Progenitor cell of endocrine pancreas (in vitro differentiated cells): ENCODE measurements around the gene PON3. TPM values are rescaled to one million over a fixed set of nuclear protein-coding genes. Genes with fewer than 3 reads are reported as not detected.

Experiments
- DNase-seq: peaks from one replicate; pipeline ENCODE4 v3.0.0; 2021; ENCODE audit warnings: low spot score; ENCODE audit not compliant: unreplicated experiment
- H3K27ac Mint-ChIP-seq: 2 replicates; pipeline ENCODE4 v1.8.0; 2021; ENCODE audit warnings: mild to moderate bottlenecking, moderate library complexity, mixed read lengths
- H3K27me3 Mint-ChIP-seq: 2 replicates; pipeline ENCODE4 v1.8.0; 2021; ENCODE audit warnings: mixed read lengths
- H3K36me3 Mint-ChIP-seq: 2 replicates; pipeline ENCODE4 v1.8.0; 2022; ENCODE audit warnings: mixed read lengths; ENCODE audit not compliant: insufficient read depth
- H3K4me1 Mint-ChIP-seq: 2 replicates; pipeline ENCODE4 v1.8.0; 2021; ENCODE audit warnings: low read depth, mixed read lengths
- H3K4me3 Mint-ChIP-seq: 2 replicates; pipeline ENCODE4 v1.8.0; 2021; ENCODE audit warnings: low read depth, mild to moderate bottlenecking, moderate library complexity, mixed read lengths
- H3K9me3 Mint-ChIP-seq: 2 replicates; pipeline ENCODE4 v1.8.0; 2021; ENCODE audit warnings: low read depth, mixed read lengths
- CTCF ChIP-seq: fragments of 200-600 bp; sonication (generic); IDR thresholded peaks from one replicate; pipeline ENCODE4 v1.5.0; 2021; ENCODE audit warnings: antibody characterized with exemption, mild to moderate bottlenecking; ENCODE audit not compliant: unreplicated experiment
- total RNA-seq: library from RNA; stranded (reverse); gene quantifications from 2 replicates; pipeline ENCODE4 v1.2.1, GENCODE V29; 2021

Gene PON3
- total RNA-seq, 1 donor from 2014 or later = 0.14 TPM

- no peak for TF ChIP-seq CTCF
- Mint-ChIP-seq H3K36me3 (no peaks in the 10 kb centered on the region), H3K27me3 (peaks cover 21% of the 10 kb centered on the region), H3K27ac (no peak overlapping the region), H3K9me3 (peaks cover 3% of the 10 kb centered on the region), H3K4me3 (no peak overlapping the region), H3K4me1 (peaks cover 6% of the 10 kb centered on the region)
- DNase-seq = no peak
Observed at GRCh38 chr7:95322396-95322795, 73.8 kb downstream of the PON3 start.

- no peaks in the 10 kb centered on the region for H3K36me3 Mint-ChIP-seq
- H3K4me1 Mint-ChIP-seq = peaks cover 6% of the 10 kb centered on the region
- DNase-seq = no peak
- H3K27ac Mint-ChIP-seq = no peak overlapping the region
- peaks cover 21% of the 10 kb centered on the region for H3K27me3 Mint-ChIP-seq
- H3K9me3 Mint-ChIP-seq = peaks cover 3% of the 10 kb centered on the region
- no peak overlapping the region for H3K4me3 Mint-ChIP-seq
- no peak for TF ChIP-seq CTCF
Observed at GRCh38 chr7:95321720-95322119, 74.5 kb downstream of the PON3 start.

GRCh38 chr7:95320651-95321050, 75.5 kb downstream of the PON3 start:
- Mint-ChIP-seq H3K27me3 (peaks cover 14% of the 10 kb centered on the region), H3K36me3 (no peaks in the 10 kb centered on the region), H3K4me3 (no peak overlapping the region), H3K4me1 (peaks cover 6% of the 10 kb centered on the region), H3K9me3 (no peaks in the 10 kb centered on the region), H3K27ac (no peak overlapping the region)
- DNase-seq = no peak
- TF ChIP-seq CTCF = no peak

GRCh38 chr7:95319570-95319969, 76.6 kb downstream of the PON3 start:
- no peak overlapping the region for H3K27ac Mint-ChIP-seq
- no peak overlapping the region for H3K4me3 Mint-ChIP-seq
- H3K36me3 Mint-ChIP-seq = no peaks in the 10 kb centered on the region
- no peak for DNase-seq
- no peak for TF ChIP-seq CTCF
- H3K27me3 Mint-ChIP-seq = peaks cover 3% of the 10 kb centered on the region
- H3K9me3 Mint-ChIP-seq = no peaks in the 10 kb centered on the region
- peaks cover 6% of the 10 kb centered on the region for H3K4me1 Mint-ChIP-seq

- Mint-ChIP-seq H3K27me3 (no peaks in the 10 kb centered on the region), H3K4me1 (peaks cover 6% of the 10 kb centered on the region), H3K27ac (peak overlapping the region; percentile 92), H3K4me3 (no peak overlapping the region), H3K9me3 (no peaks in the 10 kb centered on the region), H3K36me3 (peaks cover 1% of the 10 kb centered on the region)
- no peak for DNase-seq
- no peak for TF ChIP-seq CTCF
Observed at GRCh38 chr7:95318501-95319100, 77.6 kb downstream of the PON3 start.
